ENCODE data around the gene SLC35E4.
"Not testable (repeated sequence)": the region's sequence is repeated elsewhere in the genome, so short reads cannot be mapped to it uniquely, and the experiment has no call there.

The SLC35E4 gene

GRCh38 chr22:30650508-30651116, 15.0 kb downstream of the SLC35E4 start:
- no peak for DNase-seq

- no peak for DNase-seq
These were observed 17.3 kb downstream of the SLC35E4 start for GRCh38 chr22:30652852-30653251.

- no peak for DNase-seq
These were observed 18.8 kb downstream of the SLC35E4 start for GRCh38 chr22:30654361-30654760.

GRCh38 chr22:30655532-30655931, 20.0 kb downstream of the SLC35E4 start:
- DNase-seq: no peak

GRCh38 chr22:30662040-30662439, 26.5 kb downstream of the SLC35E4 start:
- DNase-seq: no peak

GRCh38 chr22:30664798-30665197, 29.2 kb downstream of the SLC35E4 start:
- DNase-seq: no peak

GRCh38 chr22:30665266-30665665, 29.7 kb downstream of the SLC35E4 start:
- DNase-seq: no peak

- DNase-seq: no peak
These were observed 30.2 kb downstream of the SLC35E4 start for GRCh38 chr22:30665786-30666185.

GRCh38 chr22:30667107-30667493, 31.5 kb downstream of the SLC35E4 start:
- peak in 1 of 2 donors; percentile 8 for DNase-seq

GRCh38 chr22:30667494-30668385, 32.2 kb downstream of the SLC35E4 start, which contains the start of gene DUSP18:
TSS of gene DUSP18 (minus strand) at chr22:30667875. CDS start at chr22:30664003, 3,872 bp downstream.
- peak; percentile 93 for DNase-seq

GRCh38 chr22:30668386-30668710, 32.8 kb downstream of the SLC35E4 start:
- DNase-seq: no peak

GRCh38 chr22:30671071-30671470, 35.5 kb downstream of the SLC35E4 start:
- DNase-seq: no peak

- DNase-seq: no peak
These were observed 37.6 kb downstream of the SLC35E4 start for GRCh38 chr22:30673136-30673535.

GRCh38 chr22:30674482-30674881, 38.9 kb downstream of the SLC35E4 start:
- no peak for DNase-seq

GRCh38 chr22:30675436-30675835, 39.9 kb downstream of the SLC35E4 start:
- no peak for DNase-seq

- not testable (repeated sequence) for DNase-seq
These were observed 41.0 kb downstream of the SLC35E4 start for GRCh38 chr22:30676565-30676964.

- DNase-seq: not testable (repeated sequence)
These were observed 44.5 kb downstream of the SLC35E4 start for GRCh38 chr22:30679895-30680690.

GRCh38 chr22:30680991-30681770, 45.6 kb downstream of the SLC35E4 start:
- DNase-seq: peak; percentile 58 to 85

GRCh38 chr22:30681831-30682230, 46.2 kb downstream of the SLC35E4 start:
- no peak for DNase-seq

GRCh38 chr22:30685178-30685577, 49.6 kb downstream of the SLC35E4 start:
- no peak for DNase-seq

- no peak for DNase-seq
These were observed 51.8 kb downstream of the SLC35E4 start for GRCh38 chr22:30687358-30687757.

GRCh38 chr22:30689622-30690021, 54.0 kb downstream of the SLC35E4 start:
- DNase-seq: no peak
